MM.1S (cell line): ENCODE data around the gene FREM1.

Experiments used
- DNase-seq: peaks from one replicate; pipeline ENCODE4 v3.0.0-alpha.2; 2015
- H2AFZ ChIP-seq: fragments of 300-600 bp; sonication (generic); 2 replicates; pipeline ENCODE4 v1.6.0; 2016; ENCODE audit warnings: antibody characterized with exemption, low read length
- H3F3A ChIP-seq: fragments of 300-600 bp; sonication (generic); 2 replicates; pipeline ENCODE4 v1.6.1; 2016; ENCODE audit warnings: mild to moderate bottlenecking, antibody characterized with exemption, low read length, moderate library complexity, mixed read lengths; ENCODE audit not compliant: insufficient read depth
- H3K27ac ChIP-seq: fragments of 300-600 bp; sonication (generic); 2 replicates; pipeline ENCODE4 v1.5.1; 2016; ENCODE audit warnings: mild to moderate bottlenecking, low read length
- H3K27me3 ChIP-seq: fragments of 300-600 bp; sonication (generic); replicated peaks from 2 replicates; pipeline ENCODE4 v1.6.0; 2016; ENCODE audit warnings: low read length; ENCODE audit not compliant: insufficient read depth
- H3K36me3 ChIP-seq: fragments of 300-600 bp; sonication (generic); replicated peaks from 2 replicates; pipeline ENCODE4 v1.6.1; 2016; ENCODE audit warnings: mild to moderate bottlenecking, low read length, mixed read lengths; ENCODE audit not compliant: insufficient read depth
- H3K4me1 ChIP-seq: fragments of 300-600 bp; sonication (generic); 2 replicates; pipeline ENCODE4 v1.6.1; 2016; ENCODE audit warnings: low read length, mixed read lengths
- H3K4me2 ChIP-seq: fragments of 300-600 bp; sonication (generic); 2 replicates; pipeline ENCODE4 v1.6.0; 2016; ENCODE audit warnings: low read depth, low read length
- H3K4me3 ChIP-seq: fragments of 300-600 bp; sonication (generic); 2 replicates; pipeline ENCODE4 v1.5.1; 2016; ENCODE audit warnings: low read length, mixed read lengths
- H3K79me2 ChIP-seq: fragments of 300-600 bp; sonication (generic); 2 replicates; pipeline ENCODE4 v1.6.1; 2016; ENCODE audit warnings: mixed run types, low read length, mixed read lengths
- H3K9ac ChIP-seq: fragments of 300-600 bp; sonication (generic); 2 replicates; pipeline ENCODE4 v1.6.1; 2016; ENCODE audit warnings: low read length, mixed read lengths
- H3K9me2 ChIP-seq: fragments of 300-600 bp; sonication (generic); replicated peaks from 2 replicates; pipeline ENCODE4 v1.6.1; 2016; ENCODE audit warnings: mild to moderate bottlenecking, low read length, mixed read lengths; ENCODE audit not compliant: insufficient read depth
- H3K9me3 ChIP-seq: fragments of 300-600 bp; sonication (generic); replicated peaks from 2 replicates; pipeline ENCODE4 v1.6.1; 2016; ENCODE audit warnings: mild to moderate bottlenecking, low read length, mixed read lengths; ENCODE audit not compliant: insufficient read depth
- H4K20me1 ChIP-seq: fragments of 300-600 bp; sonication (generic); 2 replicates; pipeline ENCODE4 v1.6.1; 2016; ENCODE audit warnings: mild to moderate bottlenecking, low read length, moderate library complexity, mixed read lengths; ENCODE audit not compliant: insufficient read depth
- CTCF ChIP-seq: fragments of 300-600 bp; sonication (generic); IDR thresholded peaks from 2 replicates; pipeline ENCODE4 v1.5.1; 2016; ENCODE audit warnings: antibody characterized with exemption, low read length, mixed read lengths
- EZH2 ChIP-seq: fragments of 300-600 bp; sonication (generic); optimal IDR thresholded peaks from 2 replicates; pipeline ENCODE3; 2017; ENCODE audit warnings: low read depth, mild to moderate bottlenecking, antibody characterized with exemption, low read length, mixed read lengths
- EZH2phosphoT487 ChIP-seq: fragments of 300-600 bp; sonication (generic); IDR thresholded peaks from 2 replicates; pipeline ENCODE4 v1.6.1; 2018; ENCODE audit warnings: antibody characterized with exemption, low read length

The FREM1 gene

DNA sequence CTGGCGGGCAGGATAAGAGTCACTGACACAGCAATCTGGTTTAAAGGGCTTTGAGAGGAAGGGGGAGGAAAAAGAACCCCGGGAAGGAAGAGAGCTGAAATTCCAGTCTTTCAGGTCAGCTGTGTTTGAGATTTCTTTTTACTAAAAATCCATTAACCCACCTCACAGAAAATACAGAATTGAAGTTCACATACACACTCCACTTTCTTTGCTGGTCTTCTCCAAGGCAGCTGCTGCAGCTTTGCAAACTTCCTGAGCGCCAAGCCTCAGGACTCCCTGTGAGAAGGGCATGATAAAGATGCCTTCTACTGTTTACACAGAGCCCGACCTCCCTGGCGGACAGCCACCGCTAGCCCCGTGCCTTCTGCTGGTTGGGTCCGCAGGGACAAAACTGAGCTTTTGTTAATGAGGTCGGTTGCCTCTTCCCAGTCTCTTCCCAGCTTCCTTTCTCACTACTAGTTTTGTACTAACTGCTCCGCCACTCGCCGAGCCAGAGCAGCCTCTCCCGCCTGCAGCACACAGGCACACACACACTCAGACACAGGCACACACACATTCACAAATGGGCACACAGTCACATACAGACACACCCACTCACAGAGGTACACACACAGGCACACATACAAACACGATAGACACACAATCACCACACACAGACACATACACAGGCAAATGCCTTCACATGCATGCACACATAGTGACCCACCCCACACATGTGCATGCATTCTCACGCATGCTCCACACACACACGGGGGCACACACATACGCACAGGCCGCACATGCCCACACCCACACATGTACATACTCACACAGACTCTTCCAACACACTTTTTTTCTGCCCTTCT lies at the start of gene FREM1:
Gene FREM1 (minus strand): TSS at position 468 of the 845 bp plus-strand sequence. CDS start 41,451 bp downstream, outside the sequence.
- Histone ChIP-seq H3K9me3 (no peaks in the 10 kb centered on the region), H3K4me1 (no peaks in the 10 kb centered on the region), H4K20me1 (no peaks in the 10 kb centered on the region), H3K27me3 (no peaks in the 10 kb centered on the region), H3K9me2 (no peaks in the 10 kb centered on the region), H3K79me2 (no peaks in the 10 kb centered on the region), H3K9ac (no peak within 1 kb of the TSS), H2AFZ (no peak within 1 kb of the TSS), H3K27ac (no peak within 1 kb of the TSS), H3K4me2 (no peak within 1 kb of the TSS), H3F3A (no peaks in the 10 kb centered on the region), H3K4me3 (no peak within 1 kb of the TSS), H3K36me3 (no peaks in the 10 kb centered on the region)
- no peak for DNase-seq
- no peak for TF ChIP-seq CTCF
- TF ChIP-seq EZH2phosphoT487 = no peak
- TF ChIP-seq EZH2 = no peak

- no peak for TF ChIP-seq EZH2
- TF ChIP-seq CTCF = no peak
- TF ChIP-seq EZH2phosphoT487 = no peak
- no peak overlapping the region for H3K4me3 ChIP-seq
- H3K4me1 ChIP-seq = no peaks in the 10 kb centered on the region
- no peak overlapping the region for H3K27ac ChIP-seq
- no peaks in the 10 kb centered on the region for H3K36me3 ChIP-seq
- no peaks in the 10 kb centered on the region for H3K9me2 ChIP-seq
- H2AFZ ChIP-seq = no peak overlapping the region
- DNase-seq = no peak
- H3K79me2 ChIP-seq = no peaks in the 10 kb centered on the region
- no peaks in the 10 kb centered on the region for H3F3A ChIP-seq
- no peak overlapping the region for H3K4me2 ChIP-seq
- no peak overlapping the region for H3K9ac ChIP-seq
- no peaks in the 10 kb centered on the region for H4K20me1 ChIP-seq
- H3K9me3 ChIP-seq = no peaks in the 10 kb centered on the region
- H3K27me3 ChIP-seq = no peaks in the 10 kb centered on the region
Measured at GRCh38 chr9:14958989-14959388, 48.8 kb upstream of the FREM1 start.

- Histone ChIP-seq H3K4me1 (no peaks in the 10 kb centered on the region), H3K27ac (no peak overlapping the region), H3K4me2 (no peak overlapping the region), H3K36me3 (no peaks in the 10 kb centered on the region), H3K4me3 (no peak overlapping the region), H3K9me3 (no peaks in the 10 kb centered on the region), H2AFZ (no peak overlapping the region), H3K79me2 (no peaks in the 10 kb centered on the region), H3K9me2 (no peaks in the 10 kb centered on the region), H3K9ac (no peak overlapping the region), H4K20me1 (no peaks in the 10 kb centered on the region), H3K27me3 (no peaks in the 10 kb centered on the region), H3F3A (no peaks in the 10 kb centered on the region)
- no peak for TF ChIP-seq EZH2phosphoT487
- no peak for TF ChIP-seq EZH2
- no peak for TF ChIP-seq CTCF
- no peak for DNase-seq
Measured at GRCh38 chr9:14957109-14957508, 46.9 kb upstream of the FREM1 start.
